ENCODE results near the gene FXYD3. TPM values are rescaled to one million over a fixed set of nuclear protein-coding genes. Genes with fewer than 3 reads are reported as not detected.

The FXYD3 gene
- total RNA-seq, 1 experiment from 2014 or later = 17.4 TPM

DNA sequence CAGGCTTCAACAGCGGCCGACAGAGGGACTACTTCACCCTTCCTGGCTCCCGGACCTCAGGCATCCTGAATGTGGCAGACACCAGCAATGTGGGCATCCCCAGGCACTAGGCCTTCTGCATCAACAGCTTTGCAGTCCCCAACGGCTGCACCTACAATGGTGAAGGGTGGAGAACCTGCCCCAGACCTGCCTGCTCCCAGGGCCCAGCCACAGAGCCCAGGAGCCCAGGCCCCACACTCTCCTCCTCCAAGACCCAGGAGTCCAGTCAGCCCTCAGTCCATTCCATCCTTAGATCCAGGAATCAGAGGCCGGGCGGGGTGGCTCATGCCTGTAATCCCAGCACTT lies 39.6 kb upstream of the FXYD3 start:
- no peak for TF ChIP-seq SIN3A (IDR thresholded peaks at IDR 0.05; ENCODE audit: low read depth)
- TF ChIP-seq, protein P1, sequence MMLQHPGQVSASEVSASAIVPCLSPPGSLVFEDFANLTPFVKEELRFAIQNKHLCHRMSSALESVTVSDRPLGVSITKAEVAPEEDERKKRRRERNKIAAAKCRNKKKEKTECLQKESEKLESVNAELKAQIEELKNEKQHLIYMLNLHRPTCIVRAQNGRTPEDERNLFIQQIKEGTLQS (IDR thresholded peaks at IDR 0.05) = no peak
- no peak for TF ChIP-seq ZNF274 (IDR thresholded peaks at IDR 0.05; ENCODE audit: low read depth, low read length)
- TF ChIP-seq POLR2A (IDR thresholded peaks at IDR 0.05; ENCODE audit: borderline replicate concordance, extremely low read depth, insufficient read depth, insufficient read length) = no peak
- TF ChIP-seq, protein P2, sequence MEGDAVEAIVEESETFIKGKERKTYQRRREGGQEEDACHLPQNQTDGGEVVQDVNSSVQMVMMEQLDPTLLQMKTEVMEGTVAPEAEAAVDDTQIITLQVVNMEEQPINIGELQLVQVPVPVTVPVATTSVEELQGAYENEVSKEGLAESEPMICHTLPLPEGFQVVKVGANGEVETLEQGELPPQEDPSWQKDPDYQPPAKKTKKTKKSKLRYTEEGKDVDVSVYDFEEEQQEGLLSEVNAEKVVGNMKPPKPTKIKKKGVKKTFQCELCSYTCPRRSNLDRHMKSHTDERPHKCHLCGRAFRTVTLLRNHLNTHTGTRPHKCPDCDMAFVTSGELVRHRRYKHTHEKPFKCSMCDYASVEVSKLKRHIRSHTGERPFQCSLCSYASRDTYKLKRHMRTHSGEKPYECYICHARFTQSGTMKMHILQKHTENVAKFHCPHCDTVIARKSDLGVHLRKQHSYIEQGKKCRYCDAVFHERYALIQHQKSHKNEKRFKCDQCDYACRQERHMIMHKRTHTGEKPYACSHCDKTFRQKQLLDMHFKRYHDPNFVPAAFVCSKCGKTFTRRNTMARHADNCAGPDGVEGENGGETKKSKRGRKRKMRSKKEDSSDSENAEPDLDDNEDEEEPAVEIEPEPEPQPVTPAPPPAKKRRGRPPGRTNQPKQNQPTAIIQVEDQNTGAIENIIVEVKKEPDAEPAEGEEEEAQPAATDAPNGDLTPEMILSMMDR (IDR thresholded peaks at IDR 0.05 in 2 of 3, conservative IDR thresholded peaks at IDR 0.05 in 1 of 3; ENCODE audit: borderline replicate concordance in 1 of 3, insufficient read depth in 1 of 3, low read depth in 2 of 3, low read length in 2 of 3) = no peak
- no peak for TF ChIP-seq EZH2 (IDR thresholded peaks at IDR 0.05)
- no peak for TF ChIP-seq ELF1 (IDR thresholded peaks at IDR 0.05; ENCODE audit: borderline replicate concordance, low read depth)
- TF ChIP-seq RAD21 (IDR thresholded peaks at IDR 0.05; ENCODE audit: low read depth) = no peak
- TF ChIP-seq JUND (IDR thresholded peaks at IDR 0.05) = no peak
- TF ChIP-seq POLR2AphosphoS5 (IDR thresholded peaks at IDR 0.05; ENCODE audit: low read depth, low read length) = no peak
- TF ChIP-seq, protein P3, sequence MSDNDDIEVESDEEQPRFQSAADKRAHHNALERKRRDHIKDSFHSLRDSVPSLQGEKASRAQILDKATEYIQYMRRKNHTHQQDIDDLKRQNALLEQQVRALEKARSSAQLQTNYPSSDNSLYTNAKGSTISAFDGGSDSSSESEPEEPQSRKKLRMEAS (IDR thresholded peaks at IDR 0.05) = no peak
- TF ChIP-seq YY1 (IDR thresholded peaks at IDR 0.05; ENCODE audit: extremely low read depth, insufficient replicate concordance, low read depth, low read length) = no peak
- TF ChIP-seq, protein P4, sequence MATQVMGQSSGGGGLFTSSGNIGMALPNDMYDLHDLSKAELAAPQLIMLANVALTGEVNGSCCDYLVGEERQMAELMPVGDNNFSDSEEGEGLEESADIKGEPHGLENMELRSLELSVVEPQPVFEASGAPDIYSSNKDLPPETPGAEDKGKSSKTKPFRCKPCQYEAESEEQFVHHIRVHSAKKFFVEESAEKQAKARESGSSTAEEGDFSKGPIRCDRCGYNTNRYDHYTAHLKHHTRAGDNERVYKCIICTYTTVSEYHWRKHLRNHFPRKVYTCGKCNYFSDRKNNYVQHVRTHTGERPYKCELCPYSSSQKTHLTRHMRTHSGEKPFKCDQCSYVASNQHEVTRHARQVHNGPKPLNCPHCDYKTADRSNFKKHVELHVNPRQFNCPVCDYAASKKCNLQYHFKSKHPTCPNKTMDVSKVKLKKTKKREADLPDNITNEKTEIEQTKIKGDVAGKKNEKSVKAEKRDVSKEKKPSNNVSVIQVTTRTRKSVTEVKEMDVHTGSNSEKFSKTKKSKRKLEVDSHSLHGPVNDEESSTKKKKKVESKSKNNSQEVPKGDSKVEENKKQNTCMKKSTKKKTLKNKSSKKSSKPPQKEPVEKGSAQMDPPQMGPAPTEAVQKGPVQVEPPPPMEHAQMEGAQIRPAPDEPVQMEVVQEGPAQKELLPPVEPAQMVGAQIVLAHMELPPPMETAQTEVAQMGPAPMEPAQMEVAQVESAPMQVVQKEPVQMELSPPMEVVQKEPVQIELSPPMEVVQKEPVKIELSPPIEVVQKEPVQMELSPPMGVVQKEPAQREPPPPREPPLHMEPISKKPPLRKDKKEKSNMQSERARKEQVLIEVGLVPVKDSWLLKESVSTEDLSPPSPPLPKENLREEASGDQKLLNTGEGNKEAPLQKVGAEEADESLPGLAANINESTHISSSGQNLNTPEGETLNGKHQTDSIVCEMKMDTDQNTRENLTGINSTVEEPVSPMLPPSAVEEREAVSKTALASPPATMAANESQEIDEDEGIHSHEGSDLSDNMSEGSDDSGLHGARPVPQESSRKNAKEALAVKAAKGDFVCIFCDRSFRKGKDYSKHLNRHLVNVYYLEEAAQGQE (IDR thresholded peaks at IDR 0.05; ENCODE audit: low read depth) = no peak
- no peak for TF ChIP-seq TCF7L2 (IDR thresholded peaks at IDR 0.05; ENCODE audit: borderline replicate concordance, extremely low read depth, insufficient read depth, insufficient read length)
- no peak for TF ChIP-seq SRF (IDR thresholded peaks at IDR 0.05; ENCODE audit: low read depth)
- no peak for TF ChIP-seq EGR1 (IDR thresholded peaks at IDR 0.05; ENCODE audit: low read depth)
- DNase-seq (ENCODE audit: low read depth, low spot score) (no peak), ATAC-seq (no peak)
- Histone ChIP-seq H3K36me3 (ENCODE audit: control insufficient read depth in 1 of 2, insufficient read depth in 2 of 2, low read length in 2 of 2) (no peaks in the 10 kb centered on the region), H3K27me3 (ENCODE audit: insufficient read depth, low read length) (no peaks in the 10 kb centered on the region), H3K4me2 (ENCODE audit: low read length) (no peak overlapping the region), H3K9me3 (ENCODE audit: control insufficient read depth in 1 of 2, insufficient read depth in 1 of 2, low read depth in 1 of 2, low read length in 2 of 2) (no peaks in the 10 kb centered on the region), H3K4me1 (ENCODE audit: control insufficient read depth in 1 of 2, insufficient read depth in 2 of 2, low read length in 2 of 2) (no peaks in the 10 kb centered on the region), H3K4me3 (replicated peaks in 1 of 2; ENCODE audit: low read depth in 1 of 2, low read length in 2 of 2) (no peak overlapping the region), H2AFZ (ENCODE audit: low read depth, low read length, poor library complexity, severe bottlenecking) (no peak overlapping the region), H3K9ac (ENCODE audit: low read length) (no peak overlapping the region), H3K27ac (ENCODE audit: low read depth, low read length) (no peak overlapping the region), H3K9me2 (ENCODE audit: insufficient read depth) (no peaks in the 10 kb centered on the region), H4K20me1 (ENCODE audit: insufficient read depth) (no peaks in the 10 kb centered on the region), H3K79me2 (ENCODE audit: insufficient read depth, low read length) (no peaks in the 10 kb centered on the region)
- RAD21 ChIA-PET (ENCODE audit: low non-redundant PET in 1 of 2, low total read pairs in 2 of 2, uncharacterized antibody in 2 of 2, unreplicated experiment in 2 of 2) = no interaction called here
- CTCF ChIA-PET = no interaction called here
- BruUV-seq (replicated peaks) = no TSS peak
- POLR2A ChIA-PET = no interaction called here
- intact Hi-C loops (cut with micrococcal nuclease) = no loop called here

All from HCT116 (cell line).